RWPE2 (cell line): ENCODE results near the gene ABCB10.

Experiments
- ATAC-seq: fragments of 200-7000 bp; cut with Tn5 transposase; 3 replicates; pipeline ENCODE4 v1.9.1; 2021; ENCODE audit warnings: low read depth
- DNase-seq: peaks from one replicate; pipeline ENCODE4 v3.0.0-alpha.2; 2020; ENCODE audit warnings: low spot score
- H3K27ac ChIP-seq: fragments of 450-650 bp; 2 replicates; pipeline ENCODE4 v1.5.1; 2017; ENCODE audit warnings: mild to moderate bottlenecking; ENCODE audit not compliant: poor library complexity, severe bottlenecking
- H3K27me3 ChIP-seq: fragments of 250-450 bp; sonication (Bioruptor Pico); 2 replicates; pipeline ENCODE4 v1.5.1; 2021; ENCODE audit warnings: mild to moderate bottlenecking, moderate library complexity; ENCODE audit not compliant: insufficient read depth, poor library complexity, severe bottlenecking
- H3K36me3 ChIP-seq: fragments of 250-450 bp; sonication (Bioruptor Pico); 2 replicates; pipeline ENCODE4 v1.5.1; 2020; ENCODE audit warnings: low read depth, mild to moderate bottlenecking, moderate library complexity
- H3K4me1 ChIP-seq: fragments of 250-450 bp; sonication (Bioruptor Pico); 2 replicates; pipeline ENCODE4 v1.5.1; 2021; ENCODE audit warnings: mild to moderate bottlenecking, moderate library complexity; ENCODE audit not compliant: insufficient read depth, poor library complexity, severe bottlenecking
- H3K4me3 ChIP-seq: fragments of 250-450 bp; sonication (Bioruptor Pico); 2 replicates; pipeline ENCODE4 v1.5.1; 2021; ENCODE audit warnings: mild to moderate bottlenecking, moderate library complexity; ENCODE audit not compliant: severe bottlenecking
- H3K9me3 ChIP-seq: fragments of 250-450 bp; sonication (Bioruptor Pico); 2 replicates; pipeline ENCODE4 v1.5.1; 2021; ENCODE audit warnings: mild to moderate bottlenecking, moderate library complexity; ENCODE audit not compliant: severe bottlenecking
- CTCF ChIP-seq: fragments of 450-650 bp; IDR thresholded peaks from one replicate; pipeline ENCODE4 v1.5.1; 2017; ENCODE audit warnings: mild to moderate bottlenecking, moderate library complexity; ENCODE audit not compliant: poor library complexity, severe bottlenecking

ABCB10 gene

GRCh38 chr1:229581485-229581884 is 23.0 kb upstream of the ABCB10 start:
- DNase-seq (no peak), ATAC-seq (no peak)
- TF ChIP-seq CTCF = no peak
- Histone ChIP-seq H3K9me3 (no peaks in the 10 kb centered on the region), H3K36me3 (no peaks in the 10 kb centered on the region), H3K4me1 (no peaks in the 10 kb centered on the region), H3K27ac (no peak overlapping the region), H3K4me3 (no peak overlapping the region), H3K27me3 (no peaks in the 10 kb centered on the region)

- H3K9me3 ChIP-seq = no peaks in the 10 kb centered on the region
- no peak for TF ChIP-seq CTCF
- no peak overlapping the region for H3K4me3 ChIP-seq
- no peaks in the 10 kb centered on the region for H3K27me3 ChIP-seq
- no peaks in the 10 kb centered on the region for H3K36me3 ChIP-seq
- H3K4me1 ChIP-seq = no peaks in the 10 kb centered on the region
- no peak overlapping the region for H3K27ac ChIP-seq
- ATAC-seq (no peak), DNase-seq (no peak)
These were observed 20.7 kb upstream of the ABCB10 start for GRCh38 chr1:229579059-229579673.

GRCh38 chr1:229578168-229579058 is 19.9 kb upstream of the ABCB10 start:
- ATAC-seq = no peak
- no peak overlapping the region for H3K4me3 ChIP-seq
- no peaks in the 10 kb centered on the region for H3K4me1 ChIP-seq
- H3K27ac ChIP-seq = no peak overlapping the region
- no peaks in the 10 kb centered on the region for H3K36me3 ChIP-seq
- no peaks in the 10 kb centered on the region for H3K9me3 ChIP-seq
- TF ChIP-seq CTCF = no peak
- DNase-seq = no peak
- no peaks in the 10 kb centered on the region for H3K27me3 ChIP-seq

- no peaks in the 10 kb centered on the region for H3K9me3 ChIP-seq
These were observed 16.4 kb upstream of the ABCB10 start for GRCh38 chr1:229574679-229575442.

More at GRCh38 chr1:229574679-229575442, 16.4 kb upstream of the ABCB10 start:
- ATAC-seq (no peak), DNase-seq (no peak)
- Histone ChIP-seq H3K27ac (no peak overlapping the region), H3K4me3 (no peak overlapping the region), H3K27me3 (no peaks in the 10 kb centered on the region), H3K4me1 (no peaks in the 10 kb centered on the region), H3K36me3 (no peaks in the 10 kb centered on the region)
- no peak for TF ChIP-seq CTCF
